Right lobe of liver (tissue), 6 donors: Measurements from ENCODE around the gene GLIS1. TPM values are rescaled to one million over a fixed set of nuclear protein-coding genes. Genes with fewer than 3 reads are reported as not detected.

Experiments used
- ATAC-seq, 4 donors: fragments of 200-7000 bp; cut with Tn5 transposase; one replicate each; pipeline ENCODE4 v1.9.1; 2020; ENCODE audit warnings: mild to moderate bottlenecking in 4 of 4, moderate library complexity in 4 of 4
- DNase-seq, 3 donors: peaks; one replicate each; pipeline ENCODE4 v3.0.0-alpha.2; 2020
- H3K27ac ChIP-seq, 3 donors: fragments of 200-600 bp; one replicate each; pipeline ENCODE4 v1.8.0; 2022
- H3K27me3 ChIP-seq, 2 donors: fragments of 200-600 bp; one replicate each; pipeline ENCODE4 v1.8.0; 2022
- H3K36me3 ChIP-seq, 4 donors: fragments of 200-600 bp; sonication (generic) in 1 of 4; one replicate each; pipeline versions ENCODE4 v1.5.1 to v1.8.0; 2017 to 2022; ENCODE audit warnings: control low read depth in 1 of 4
- H3K4me1 ChIP-seq, 4 donors: fragments of 200-600 bp; sonication (generic) in 1 of 4; one replicate each; pipeline versions ENCODE4 v1.5.1 to v1.8.0; 2017 to 2022; ENCODE audit warnings: control low read depth in 1 of 4
- H3K4me3 ChIP-seq, 3 donors: fragments of 200-600 bp; one replicate each; pipeline ENCODE4 v1.8.0; 2022
- H3K9me3 ChIP-seq, 4 donors: fragments of 200-600 bp; sonication (generic) in 1 of 4; one replicate each; pipeline versions ENCODE4 v1.5.1 to v1.8.0; 2017 to 2022; ENCODE audit warnings: control low read depth in 1 of 4
- POLR2A ChIP-seq: fragments of 450-650 bp; IDR thresholded peaks from one replicate; pipeline ENCODE4 v1.6.1; 2017; ENCODE audit warnings: antibody characterized with exemption, mild to moderate bottlenecking
- WGBS: methylation state at CpG from one replicate; pipeline ENCODE4 v1.1.6; 2018; ENCODE audit warnings: low coverage, low lambda C conversion rate; ENCODE audit not compliant: insufficient coverage; ENCODE audit errors: missing lambda C conversion rate; 5-methylcytosine and 5-hydroxymethylcytosine counted together
- intact Hi-C, 2 donors: fragments of 100-400 bp; cut with DNase I; formaldehyde crosslinking; loops; one replicate each; pipeline versions ENCODE4 v1.11.2 to v1.14.1; 2022
- total RNA-seq, 6 experiments: library from RNA; depleted of rRNA in 2 of 6; stranded (reverse); fragments of >200 nt in 2 of 6; fragmentation: NEBNext Ultra II Directional in 3 of 6; extraction: Animal tissue kit (Norgen Biotek cat#: 25700) in 3 of 6; gene quantifications; one replicate each; pipeline versions ENCODE4 v1.1.0 to v1.2.4, GENCODE V29; 2016 to 2023
- TF ChIP-seq, protein P1 (sequence below), 4 donors: fragments of 200-600 bp in 3 of 4; fragments of 450-650 bp in 1 of 4; IDR thresholded peaks; one replicate each; pipeline versions ENCODE4 v1.5.1 to v1.8.0; 2016 to 2022; ENCODE audit warnings: antibody characterized with exemption in 4 of 4, mild to moderate bottlenecking in 2 of 4
- donor health status: DM: no; HTN: yes; CAD: no.
- donor health status: DM: no; HTN: no; CAD: no.
- donor health status: DM: no; HTN: no; CAD: no.
- donor health status: DM: no; HTN: yes; CAD: no.
- donor health status: DM: no; HTN: yes; CAD: no.

The GLIS1 gene
- total RNA-seq, 6 experiments from 2014 or later = not detected

DNA sequence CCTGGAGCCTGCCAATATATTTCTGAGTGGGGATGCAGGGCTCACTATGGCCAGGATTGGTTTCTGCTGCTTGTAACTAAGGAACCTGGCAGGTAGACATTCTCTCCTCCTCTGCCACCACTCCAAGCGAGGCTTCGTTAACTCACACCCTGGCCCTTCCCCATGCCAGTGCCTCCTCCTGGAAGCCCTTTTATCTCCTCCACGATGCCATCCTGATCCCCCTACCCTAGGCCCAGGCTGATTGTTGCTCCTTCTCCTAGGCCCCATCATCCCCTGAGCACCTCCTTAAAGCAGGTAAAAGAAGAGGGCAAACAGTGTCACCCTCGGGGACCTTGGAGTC lies 161.2 kb downstream of the GLIS1 start:
- intact Hi-C loops = no loop called here
- WGBS = 86% methylated on average over 3 of the region's 4 CpGs
- H3K27me3 ChIP-seq = no peaks in the 10 kb centered on the region
- H3K9me3 ChIP-seq = no peaks in the 10 kb centered on the region
- ATAC-seq (no peak), DNase-seq (no peak)
- H3K4me3 ChIP-seq = no peak overlapping the region
- H3K4me1 ChIP-seq = no peaks in the 10 kb centered on the region
- no peaks in the 10 kb centered on the region for H3K36me3 ChIP-seq
- no peak overlapping the region for H3K27ac ChIP-seq
- TF ChIP-seq, protein P1, sequence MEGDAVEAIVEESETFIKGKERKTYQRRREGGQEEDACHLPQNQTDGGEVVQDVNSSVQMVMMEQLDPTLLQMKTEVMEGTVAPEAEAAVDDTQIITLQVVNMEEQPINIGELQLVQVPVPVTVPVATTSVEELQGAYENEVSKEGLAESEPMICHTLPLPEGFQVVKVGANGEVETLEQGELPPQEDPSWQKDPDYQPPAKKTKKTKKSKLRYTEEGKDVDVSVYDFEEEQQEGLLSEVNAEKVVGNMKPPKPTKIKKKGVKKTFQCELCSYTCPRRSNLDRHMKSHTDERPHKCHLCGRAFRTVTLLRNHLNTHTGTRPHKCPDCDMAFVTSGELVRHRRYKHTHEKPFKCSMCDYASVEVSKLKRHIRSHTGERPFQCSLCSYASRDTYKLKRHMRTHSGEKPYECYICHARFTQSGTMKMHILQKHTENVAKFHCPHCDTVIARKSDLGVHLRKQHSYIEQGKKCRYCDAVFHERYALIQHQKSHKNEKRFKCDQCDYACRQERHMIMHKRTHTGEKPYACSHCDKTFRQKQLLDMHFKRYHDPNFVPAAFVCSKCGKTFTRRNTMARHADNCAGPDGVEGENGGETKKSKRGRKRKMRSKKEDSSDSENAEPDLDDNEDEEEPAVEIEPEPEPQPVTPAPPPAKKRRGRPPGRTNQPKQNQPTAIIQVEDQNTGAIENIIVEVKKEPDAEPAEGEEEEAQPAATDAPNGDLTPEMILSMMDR (IDR thresholded peaks at IDR 0.05) = no peak
- no peak for TF ChIP-seq POLR2A

DNA sequence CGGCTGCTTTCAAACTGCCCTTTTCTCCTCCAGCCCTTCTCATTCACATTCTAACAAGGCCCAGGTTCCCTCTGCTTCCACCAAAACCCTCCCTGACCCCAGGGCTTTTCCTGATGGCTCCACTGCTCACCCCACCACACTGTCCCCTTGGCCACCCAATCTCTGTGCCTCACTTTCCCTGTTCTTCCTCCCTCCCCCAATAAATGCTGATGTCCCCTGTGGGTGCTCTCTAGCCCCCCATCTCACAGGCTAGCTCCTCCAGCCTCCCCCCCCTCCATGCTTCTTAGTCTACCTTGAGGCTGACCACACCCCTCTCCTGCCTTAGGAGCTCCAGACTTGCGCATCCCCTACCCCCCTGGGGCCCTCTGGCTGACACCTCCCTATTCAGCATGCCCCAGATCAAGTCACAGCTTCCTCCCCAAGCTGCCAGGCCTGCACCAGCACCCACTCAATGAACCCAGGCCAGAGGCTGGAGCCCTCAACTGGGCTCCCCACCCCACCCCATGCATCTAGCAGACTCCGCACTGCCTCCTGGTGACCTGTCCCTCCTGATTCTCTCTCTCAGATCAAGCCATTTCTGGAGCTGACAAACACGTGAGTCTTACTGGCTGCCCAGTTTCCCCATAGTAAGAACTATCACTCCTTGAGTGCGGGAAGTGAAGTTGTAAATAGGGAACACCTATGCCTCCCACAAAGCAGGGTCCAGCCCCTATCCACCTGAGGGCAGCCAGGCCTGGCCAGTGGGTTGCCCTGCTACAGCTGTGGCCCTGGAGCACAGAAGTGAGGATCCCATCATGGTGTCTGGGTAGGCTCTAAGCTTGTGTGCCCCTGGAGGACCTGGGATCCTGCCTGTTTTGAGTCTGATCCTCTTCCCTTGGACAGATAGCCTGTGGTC lies 161.9 kb downstream of the GLIS1 start:
- DNase-seq = no peak
- Histone ChIP-seq H3K4me1 (no peaks in the 10 kb centered on the region), H3K4me3 (no peak overlapping the region), H3K9me3 (no peaks in the 10 kb centered on the region), H3K27ac (no peak overlapping the region), H3K36me3 (no peaks in the 10 kb centered on the region), H3K27me3 (no peaks in the 10 kb centered on the region)
- ATAC-seq = no peak
- intact Hi-C loops = no loop called here
- 92% methylated on average over 5 of the region's 5 CpGs for WGBS
- TF ChIP-seq, protein P1 (IDR thresholded peaks at IDR 0.05) = no peak
- no peak for TF ChIP-seq POLR2A

DNA sequence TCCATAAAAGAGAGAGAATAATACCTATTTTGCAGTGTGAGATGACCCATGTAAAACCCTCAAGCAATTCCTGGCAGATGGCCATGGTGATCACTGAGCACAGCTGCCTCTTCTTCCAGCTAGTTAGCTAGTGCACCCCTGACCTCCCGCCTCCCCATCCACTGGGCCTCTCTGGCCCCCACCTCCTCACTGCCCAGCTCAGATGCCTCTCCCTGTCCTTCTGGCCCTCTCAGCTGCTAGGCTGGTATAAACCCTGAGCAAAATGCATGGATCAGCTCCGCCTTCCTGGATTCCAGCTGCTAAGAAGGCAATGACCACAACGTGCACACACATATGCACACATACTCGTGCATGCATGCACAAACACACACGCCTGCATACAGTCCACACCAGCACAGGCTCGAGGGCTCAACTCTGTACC lies 162.6 kb downstream of the GLIS1 start:
- H3K4me1 ChIP-seq = no peaks in the 10 kb centered on the region
- H3K36me3 ChIP-seq = no peaks in the 10 kb centered on the region
- no peak overlapping the region for H3K4me3 ChIP-seq
- WGBS = no CpG with 5 or more reads among the region's 6 CpGs
- intact Hi-C loops = no loop called here
- no peaks in the 10 kb centered on the region for H3K27me3 ChIP-seq
- TF ChIP-seq, protein P1 (IDR thresholded peaks at IDR 0.05) = no peak
- no peak for TF ChIP-seq POLR2A
- H3K27ac ChIP-seq = no peak overlapping the region
- H3K9me3 ChIP-seq = no peaks in the 10 kb centered on the region
- DNase-seq (no peak), ATAC-seq (no peak)

DNA sequence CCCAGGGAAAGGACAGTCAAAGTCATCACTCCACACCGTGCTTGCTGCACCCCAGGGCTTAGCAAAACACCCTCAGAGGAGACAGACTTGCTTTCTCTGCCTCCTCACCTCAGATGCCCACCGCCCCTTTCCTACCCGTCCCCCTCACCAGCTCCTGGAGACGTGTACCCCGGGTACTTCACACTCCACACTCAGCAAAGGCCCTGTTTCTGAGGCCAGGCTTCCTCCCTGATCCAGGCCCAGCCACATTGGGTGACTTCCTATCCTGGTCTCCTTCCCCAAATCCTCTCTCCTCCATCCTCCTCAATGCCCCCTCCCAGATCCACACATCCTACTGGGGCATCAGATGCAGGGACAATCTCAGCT lies 163.0 kb downstream of the GLIS1 start:
- 59% methylated on average over 5 of the region's 5 CpGs for WGBS
- H3K27ac ChIP-seq = no peak overlapping the region
- H3K36me3 ChIP-seq = no peaks in the 10 kb centered on the region
- ATAC-seq (no peak), DNase-seq (no peak)
- no peak overlapping the region for H3K4me3 ChIP-seq
- H3K27me3 ChIP-seq = no peaks in the 10 kb centered on the region
- no peaks in the 10 kb centered on the region for H3K9me3 ChIP-seq
- intact Hi-C loops = no loop called here
- no peaks in the 10 kb centered on the region for H3K4me1 ChIP-seq
- TF ChIP-seq, protein P1 (IDR thresholded peaks at IDR 0.05) = no peak
- TF ChIP-seq POLR2A = no peak
